Heart right ventricle (tissue), 16 donors: Measurements from ENCODE around the gene RAMP1. TPM values are rescaled to one million over a fixed set of nuclear protein-coding genes. Genes with fewer than 3 reads are reported as not detected.

Experiments used
- ATAC-seq, 8 donors: fragments of 200-7000 bp; cut with Tn5 transposase; one replicate each; pipeline ENCODE4 v1.9.1; 2020; ENCODE audit warnings: mild to moderate bottlenecking in 8 of 8, moderate library complexity in 8 of 8, moderate number of reproducible peaks in 1 of 8
- DNase-seq, 2 donors: peaks; one replicate each; pipeline ENCODE4 v3.0.0-alpha.2; 2020
- H3K27ac ChIP-seq, 10 donors: fragments of 200-600 bp; sonication (generic) in 2 of 10; one replicate each; pipeline versions ENCODE4 v1.5.0 to v1.8.0; 2020 to 2022; ENCODE audit warnings: mild to moderate bottlenecking in 3 of 10
- H3K27me3 ChIP-seq, 7 donors: fragments of 200-600 bp; one replicate each; pipeline ENCODE4 v1.8.0; 2021 to 2022; ENCODE audit warnings: mild to moderate bottlenecking in 2 of 7
- H3K36me3 ChIP-seq, 9 donors: fragments of 200-600 bp; sonication (generic) in 1 of 9; one replicate each; pipeline versions ENCODE4 v1.5.0 to v1.8.0; 2020 to 2022; ENCODE audit warnings: mild to moderate bottlenecking in 2 of 9
- H3K4me1 ChIP-seq, 9 donors: fragments of 200-600 bp; sonication (generic) in 1 of 9; one replicate each; pipeline versions ENCODE4 v1.5.0 to v1.8.0; 2020 to 2022; ENCODE audit warnings: mild to moderate bottlenecking in 4 of 9
- H3K4me3 ChIP-seq, 10 donors: fragments of 200-600 bp; sonication (generic) in 2 of 10; one replicate each; pipeline versions ENCODE4 v1.5.0 to v1.8.0; 2020 to 2022; ENCODE audit warnings: mild to moderate bottlenecking in 7 of 10, moderate library complexity in 2 of 10
- H3K9me3 ChIP-seq, 11 donors: fragments of 200-600 bp in 10 of 11; sonication (generic) in 2 of 11; one replicate each; pipeline versions ENCODE4 v1.5.0 to v1.8.0; 2013 to 2022; ENCODE audit warnings: mild to moderate bottlenecking in 2 of 11, control low read depth in 1 of 11, moderate library complexity in 1 of 11
- WGBS, 2 donors: extraction: QIAGEN DNeasy Blood & Tissue Kit; methylation state at CpG; one replicate each; pipeline ENCODE4 v1.1.7; 2013; ENCODE audit warnings: inconsistent platforms in 1 of 2; 5-methylcytosine and 5-hydroxymethylcytosine counted together
- intact Hi-C, 10 donors: fragments of 100-400 bp; cut with DNase I; formaldehyde crosslinking; loops; one replicate each; pipeline versions ENCODE4 v1.11.1 to v1.14.2; 2022
- polyA plus RNA-seq, 2 donors: library from polyadenylated mRNA; stranded (reverse); fragments of 200-250 nt; gene quantifications; one replicate each; pipeline ENCODE4 v1.2.3, GENCODE V29; 2013
- total RNA-seq, 10 donors: library from RNA; stranded (reverse); fragmentation: NEBNext Ultra II Directional in 3 of 10; extraction: Animal tissue kit (Norgen Biotek cat#: 25700) in 3 of 10; gene quantifications; one replicate each; pipeline versions ENCODE4 v1.2.1 to v1.2.4, GENCODE V29; 2021 to 2023
- TF ChIP-seq, protein P1 (sequence below), 9 donors: fragments of 200-600 bp; sonication (generic) in 2 of 9; IDR thresholded peaks; one replicate each; pipeline versions ENCODE4 v1.5.0 to v1.8.0; 2021 to 2022; ENCODE audit warnings: antibody characterized with exemption in 9 of 9, mild to moderate bottlenecking in 5 of 9, moderate library complexity in 1 of 9
- donor health status: Arrhythmogenic right ventricular cardiomyopathy.
- donor health status: ischemic (EF 13 %, LVEDD 7.1; RV severe dilation, severe dysfunction).
- donor health status: healthy with polysubstance abuse.
- donor health status: DM: no; HTN: yes; CAD: no.
- donor health status: DM: no; HTN: no; CAD: no.
- donor health status: ischemic (EF 25% LVEDD 6.9; RV normal size, moderate dysfunction).
- donor health status: ischemic (EF 25% LVEDD 5.7; RV mildly dilated, moderate dysfunction).
- donor health status: healthy.
- donor health status: DM: yes; HTN: yes; CAD: no.
- donor health status: Ischemic cardiomyopathy.
- donor health status: ischemic (EF 35%, LVEDD 5.7; RV mildly dilated, moderate dysfunction).
- donor health status: nonischemic (EF 11% LVEDD 7.7; RV severe dilation, severe dysfunction).
- donor health status: DM: yes; HTN: yes; CAD: no.
- donor health status: PGD.
- donor health status: ischemic (EF 29% LVEDD 5.4; RV normal size, mild dysfunction).
- donor health status: nonischemic (EF 23%, LVEDD 6.1; RV moderate dilation, normal function).

Gene RAMP1
- total and polyA plus RNA-seq, 12 donors: 52.7 to 1,549 (median 178) TPM

GRCh38 chr2:237927135-237927534, 67.7 kb downstream of the RAMP1 start:
- intact Hi-C loops: no loop called here
- no peak overlapping the region for H3K4me3 ChIP-seq

GRCh38 chr2:237927986-237928385, 68.6 kb downstream of the RAMP1 start:
- intact Hi-C loops: no loop called here
- Histone ChIP-seq H3K27me3 (no peaks in the 10 kb centered on the region), H3K4me1 (peaks cover 0 to 12% (median 7%) of the 10 kb centered on the region in 9 donors), H3K36me3 (no peaks in the 10 kb centered on the region), H3K27ac (no peak overlapping the region), H3K4me3 (no peak overlapping the region), H3K9me3 (peaks cover 0 to 14% (median 0%) of the 10 kb centered on the region in 11 donors)
- DNase-seq: no peak
- 86 to 91% methylated on average over 4 of the region's 4 CpGs for WGBS, 2 donors
- no peak for ATAC-seq
- TF ChIP-seq, protein P1, sequence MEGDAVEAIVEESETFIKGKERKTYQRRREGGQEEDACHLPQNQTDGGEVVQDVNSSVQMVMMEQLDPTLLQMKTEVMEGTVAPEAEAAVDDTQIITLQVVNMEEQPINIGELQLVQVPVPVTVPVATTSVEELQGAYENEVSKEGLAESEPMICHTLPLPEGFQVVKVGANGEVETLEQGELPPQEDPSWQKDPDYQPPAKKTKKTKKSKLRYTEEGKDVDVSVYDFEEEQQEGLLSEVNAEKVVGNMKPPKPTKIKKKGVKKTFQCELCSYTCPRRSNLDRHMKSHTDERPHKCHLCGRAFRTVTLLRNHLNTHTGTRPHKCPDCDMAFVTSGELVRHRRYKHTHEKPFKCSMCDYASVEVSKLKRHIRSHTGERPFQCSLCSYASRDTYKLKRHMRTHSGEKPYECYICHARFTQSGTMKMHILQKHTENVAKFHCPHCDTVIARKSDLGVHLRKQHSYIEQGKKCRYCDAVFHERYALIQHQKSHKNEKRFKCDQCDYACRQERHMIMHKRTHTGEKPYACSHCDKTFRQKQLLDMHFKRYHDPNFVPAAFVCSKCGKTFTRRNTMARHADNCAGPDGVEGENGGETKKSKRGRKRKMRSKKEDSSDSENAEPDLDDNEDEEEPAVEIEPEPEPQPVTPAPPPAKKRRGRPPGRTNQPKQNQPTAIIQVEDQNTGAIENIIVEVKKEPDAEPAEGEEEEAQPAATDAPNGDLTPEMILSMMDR (IDR thresholded peaks at IDR 0.05): no peak

More at GRCh38 chr2:237927135-237927534, 67.7 kb downstream of the RAMP1 start:
- DNase-seq (no peak), ATAC-seq (no peak)
- TF ChIP-seq, protein P1 (IDR thresholded peaks at IDR 0.05): no peak
- Histone ChIP-seq H3K4me1 (peaks cover 0 to 14% (median 8%) of the 10 kb centered on the region in 9 donors), H3K27me3 (no peaks in the 10 kb centered on the region), H3K27ac (no peak overlapping the region), H3K9me3 (peaks cover 0 to 14% (median 0%) of the 10 kb centered on the region in 11 donors), H3K36me3 (no peaks in the 10 kb centered on the region)
- WGBS, 2 donors: 83% methylated on average over 5 of the region's 5 CpGs

DNA sequence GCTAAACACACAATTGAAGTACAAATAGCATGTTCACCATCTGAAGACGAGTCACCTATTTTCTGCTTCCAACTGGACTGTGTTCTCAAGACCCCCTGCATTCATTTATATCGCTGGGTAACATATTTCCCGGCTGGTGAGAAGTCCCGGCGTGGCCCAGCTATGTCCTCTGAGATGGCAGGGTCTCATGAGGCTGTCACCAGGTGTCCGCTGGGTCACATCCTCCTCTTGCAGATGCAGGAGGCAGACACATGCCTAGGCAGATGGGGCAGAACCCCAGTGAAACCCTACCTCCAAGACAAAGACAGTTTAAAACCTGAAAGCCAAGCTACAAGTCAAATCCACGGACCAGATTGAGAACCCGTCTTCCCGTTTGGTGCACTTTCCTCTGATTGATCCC, 70.6 kb downstream of the RAMP1 start:
- ATAC-seq (no peak), DNase-seq (no peak)
- Histone ChIP-seq H3K4me3 (no peak overlapping the region), H3K9me3 (peaks cover 0 to 14% (median 0%) of the 10 kb centered on the region in 11 donors), H3K27ac (no peak overlapping the region), H3K36me3 (no peaks in the 10 kb centered on the region), H3K4me1 (no peaks in the 10 kb centered on the region), H3K27me3 (no peaks in the 10 kb centered on the region)
- TF ChIP-seq, protein P1 (IDR thresholded peaks at IDR 0.05): no peak
- 94 to 95% methylated on average over 9 of the region's 9 CpGs for WGBS, 2 donors
- intact Hi-C loops: no loop called here

- ATAC-seq (peak in 5 of 8 donors; percentile 18 to 31 (median 29)), DNase-seq (no peak)
- Histone ChIP-seq H3K9me3 (peaks cover 0 to 14% (median 0%) of the 10 kb centered on the region in 11 donors), H3K36me3 (no peaks in the 10 kb centered on the region), H3K4me3 (no peak overlapping the region), H3K27me3 (no peaks in the 10 kb centered on the region), H3K4me1 (peaks cover 0 to 10% (median 0%) of the 10 kb centered on the region in 9 donors), H3K27ac (no peak overlapping the region)
- WGBS, 2 donors: 68 to 73% methylated on average over 9 of the region's 9 CpGs
- intact Hi-C loops: no loop called here
- TF ChIP-seq, protein P1 (IDR thresholded peaks at IDR 0.05): no peak
Measured at GRCh38 chr2:237931205-237931721, 71.8 kb downstream of the RAMP1 start.
